Stimulated activated CD4-positive, alpha-beta T cell treated with anti-CD3 and anti-CD28 coated beads, Interleukin-15, amount 100 ng/mL, for 1 hour (primary cell): ENCODE measurements around the gene FAM240A.
"Not testable (repeated sequence)": the region's sequence is repeated elsewhere in the genome, so short reads cannot be mapped to it uniquely, and the experiment has no call there.

Experiments used
- DNase-seq, 2 donors: peaks; one replicate each; pipeline ENCODE4 v3.0.0-alpha.2; 2020; ENCODE audit warnings: low read depth in 1 of 2, low spot score in 1 of 2

FAM240A gene

DNA sequence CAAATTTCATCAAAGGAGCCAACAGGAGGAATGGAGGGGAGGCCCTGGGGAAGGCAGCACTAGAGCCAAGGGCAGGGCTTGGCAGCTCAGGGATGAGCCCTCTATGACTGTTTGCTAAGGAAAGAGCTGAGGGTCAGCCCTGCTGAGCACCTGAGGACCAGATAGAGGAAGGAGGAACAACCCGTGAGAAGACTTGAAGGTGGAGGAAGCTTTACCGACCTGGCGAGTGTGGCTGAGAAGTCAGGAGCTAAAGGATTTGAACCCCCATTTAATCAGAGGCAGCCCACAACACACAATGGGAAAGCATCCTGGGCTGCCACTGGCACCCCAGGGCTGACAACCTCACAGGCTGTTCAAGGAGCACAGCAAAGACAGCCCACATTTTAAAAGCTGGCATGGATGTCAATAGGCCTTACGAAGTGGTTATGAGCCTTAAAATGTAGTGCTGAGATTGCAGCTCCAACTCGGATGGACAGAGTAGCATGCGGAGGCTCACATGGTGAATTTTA lies 25.5 kb upstream of the FAM240A start:
- DNase-seq: no peak

DNA sequence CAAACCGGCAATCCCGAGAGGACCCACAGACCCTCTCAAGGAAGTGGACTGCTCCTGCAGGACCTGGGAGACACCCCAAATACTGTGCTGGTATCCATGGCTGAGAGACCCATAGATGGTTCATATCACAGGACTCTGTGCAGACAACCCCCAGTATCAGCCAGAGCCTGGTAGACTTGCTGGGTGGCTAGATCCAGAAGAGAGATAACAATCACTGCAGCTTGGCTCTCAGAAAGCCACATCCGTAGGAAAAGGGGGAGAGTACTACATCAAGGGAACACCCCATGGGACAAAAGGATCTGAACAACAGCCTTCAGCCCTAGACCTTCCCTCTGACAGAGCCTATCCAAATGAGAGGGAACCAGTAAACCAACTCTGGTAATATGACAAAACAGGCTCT lies 25.1 kb upstream of the FAM240A start:
- DNase-seq: not testable (repeated sequence)

DNA sequence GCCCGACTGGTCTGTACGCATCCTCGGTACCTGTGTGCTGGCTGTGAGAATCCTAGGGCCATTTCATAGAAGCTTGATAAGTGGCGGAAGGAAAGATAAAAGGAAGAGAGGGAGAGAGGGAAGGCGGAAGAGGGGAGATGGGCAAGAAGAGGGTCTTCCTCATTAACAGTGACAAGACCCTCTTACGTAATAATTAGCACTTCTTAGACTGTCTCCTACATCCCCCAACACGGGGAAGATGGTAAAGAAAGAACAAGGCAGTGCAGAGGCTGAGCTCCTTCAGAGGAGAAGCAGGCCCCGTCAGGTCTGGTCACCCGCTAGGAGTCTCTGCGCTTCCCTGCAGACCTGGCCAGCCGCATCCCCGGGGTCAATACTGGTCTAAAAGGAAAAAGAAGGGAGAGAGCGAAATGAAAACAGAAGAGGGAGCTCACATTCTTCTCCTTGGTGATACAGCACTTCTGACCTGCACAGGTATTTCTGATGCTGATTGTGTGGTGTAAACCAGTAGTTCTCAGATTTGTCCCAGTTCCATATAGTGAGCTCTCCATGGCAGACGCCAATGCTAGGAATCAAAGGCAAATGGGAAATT lies 19.0 kb upstream of the FAM240A start:
- no peak for DNase-seq

DNA sequence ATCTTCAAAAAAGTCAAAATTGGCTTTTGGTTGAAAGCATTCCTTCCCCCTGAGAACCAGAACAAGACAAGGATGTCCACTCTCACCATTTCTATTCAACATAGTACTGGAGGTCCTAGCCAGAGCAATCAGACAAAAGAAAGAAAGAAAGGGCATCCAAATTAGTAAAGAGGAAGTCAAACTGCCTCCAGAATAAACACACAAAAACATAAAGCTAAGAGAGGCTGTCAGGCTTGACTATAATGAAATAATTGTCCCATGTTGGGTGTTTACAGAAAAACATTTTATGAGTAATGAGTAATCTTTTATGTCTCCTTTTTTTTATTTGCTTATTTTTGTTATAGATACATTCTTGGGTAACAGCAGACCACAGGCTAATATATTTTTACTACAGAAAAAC lies 18.3 kb upstream of the FAM240A start:
- no peak for DNase-seq

DNA sequence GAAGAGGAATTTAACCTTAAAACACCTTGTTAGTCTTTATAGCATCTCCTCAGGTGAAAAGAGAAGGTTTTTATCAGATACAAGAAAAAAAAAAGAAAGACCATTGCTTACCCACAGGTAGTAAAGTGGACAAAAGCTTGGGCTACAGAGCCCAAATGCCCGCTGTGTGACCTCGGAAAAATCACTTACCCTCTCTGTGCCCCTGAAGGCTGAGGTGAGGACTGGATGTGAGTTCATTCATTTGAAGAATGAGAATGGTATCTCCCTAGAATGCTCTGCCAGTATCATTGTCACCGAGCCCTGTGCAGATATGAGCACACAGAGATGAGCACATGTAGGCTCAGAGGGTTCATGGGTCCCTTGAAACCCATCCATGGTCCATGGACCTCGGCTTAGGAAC lies 17.6 kb upstream of the FAM240A start:
- DNase-seq: no peak

DNA sequence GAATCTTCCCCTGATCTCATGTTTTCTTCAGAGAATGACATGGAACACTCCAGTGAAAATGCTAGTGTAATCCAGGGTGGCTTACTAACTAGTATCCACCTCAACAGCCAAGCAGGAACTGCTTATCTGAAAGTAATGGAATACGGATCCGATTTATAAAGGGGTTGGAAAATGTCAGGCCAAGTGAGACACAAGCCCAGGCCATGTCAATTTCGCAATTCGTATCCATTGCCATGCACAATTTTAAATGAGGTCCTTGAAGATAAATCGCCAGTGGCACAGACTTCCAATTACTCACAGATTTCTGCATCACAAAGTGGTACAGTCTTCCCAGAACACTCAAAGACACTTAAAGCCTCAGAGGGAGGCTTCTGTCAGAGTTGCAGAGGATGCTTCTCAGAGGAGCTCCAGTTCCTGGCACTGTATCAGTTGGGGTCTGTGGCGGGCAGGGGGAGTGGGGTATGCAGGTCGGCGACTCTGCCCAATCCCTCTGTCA lies 16.5 kb upstream of the FAM240A start:
- no peak for DNase-seq

DNA sequence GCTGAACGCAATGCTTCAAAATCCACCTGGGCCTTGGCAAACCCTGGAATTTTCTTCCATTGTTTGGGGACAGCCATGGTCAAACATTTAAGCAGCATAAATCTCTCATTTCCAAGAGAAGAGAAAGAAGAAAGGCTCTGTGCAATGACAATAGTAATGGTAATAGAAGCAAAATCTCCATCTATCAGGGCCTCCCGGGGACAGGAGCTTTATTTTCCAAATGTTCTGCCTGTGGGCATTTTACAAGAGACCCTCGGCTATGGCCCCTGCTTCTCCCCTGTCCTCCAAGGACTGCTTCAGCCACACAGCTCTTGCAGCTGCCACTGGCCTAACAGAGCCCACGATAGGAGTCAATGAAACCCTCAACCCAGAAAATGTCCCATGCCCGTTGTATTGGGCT lies 12.7 kb upstream of the FAM240A start:
- DNase-seq: no peak

DNA sequence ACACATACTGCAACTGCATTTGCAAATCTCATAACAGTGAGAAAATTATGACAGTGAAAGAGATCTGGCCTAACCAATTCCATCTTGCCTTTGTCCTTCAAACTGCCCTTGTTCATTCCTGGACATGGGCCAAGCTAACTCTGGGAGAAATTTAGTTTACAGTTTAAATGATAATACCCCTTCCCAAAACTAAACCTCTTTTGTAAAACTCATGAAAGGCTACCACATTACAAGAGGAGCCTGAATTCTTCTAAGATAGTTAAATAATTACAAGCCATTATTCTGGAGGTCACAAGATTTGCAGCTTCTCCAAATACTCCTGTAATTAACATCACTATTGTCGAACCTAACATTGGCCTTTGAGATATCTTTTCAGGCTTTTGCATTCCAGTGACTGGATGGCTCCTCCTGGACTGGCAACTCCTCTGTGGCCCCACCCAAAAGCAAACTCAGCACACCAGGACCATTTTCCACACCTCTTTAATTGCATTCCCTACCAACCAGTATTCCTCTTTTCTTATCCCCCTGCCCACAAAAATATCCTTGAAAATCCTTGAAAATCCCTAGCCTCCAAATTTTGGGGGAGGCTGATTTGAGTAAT lies 8.8 kb upstream of the FAM240A start:
- DNase-seq: no peak

DNA sequence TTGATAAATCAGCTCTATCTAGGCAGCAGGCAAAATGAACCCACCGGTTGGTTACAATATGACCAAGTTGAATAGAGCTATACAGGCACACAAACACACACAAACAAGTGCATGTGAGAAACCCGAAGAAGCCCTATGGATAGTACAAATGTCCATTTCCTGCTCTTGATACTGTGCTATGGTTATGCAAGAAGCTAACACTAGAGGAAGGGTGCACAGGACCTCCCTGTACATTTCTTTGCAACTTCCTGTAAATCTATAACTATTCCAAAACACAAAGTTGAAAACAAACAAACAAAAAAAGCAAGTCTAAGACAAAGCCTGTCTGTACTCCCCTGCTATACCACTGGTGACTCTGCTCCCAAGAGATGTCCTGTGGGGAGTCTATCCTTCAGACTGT lies 8.2 kb upstream of the FAM240A start:
- DNase-seq: no peak

DNA sequence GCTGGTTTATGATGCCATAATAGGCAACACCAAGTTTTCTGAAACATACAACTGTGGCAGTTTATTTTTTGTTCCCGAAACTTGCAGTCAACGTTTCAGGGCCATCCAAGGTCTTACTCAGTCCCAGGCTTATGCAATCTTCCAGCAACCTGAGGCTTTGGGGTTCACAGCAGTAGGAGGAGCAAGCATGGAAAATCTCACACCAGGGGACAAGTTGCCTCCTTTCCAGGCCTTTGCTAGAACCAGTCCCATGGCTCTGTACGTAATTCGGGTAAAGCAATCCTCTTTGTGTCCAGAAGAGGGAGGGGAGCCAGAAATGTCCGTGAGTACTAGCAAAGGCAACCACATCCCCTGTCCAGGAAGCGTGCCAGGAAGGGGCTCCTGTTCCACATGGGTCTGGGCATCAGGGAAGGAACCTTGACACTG lies 4.7 kb upstream of the FAM240A start:
- DNase-seq: no peak

DNA sequence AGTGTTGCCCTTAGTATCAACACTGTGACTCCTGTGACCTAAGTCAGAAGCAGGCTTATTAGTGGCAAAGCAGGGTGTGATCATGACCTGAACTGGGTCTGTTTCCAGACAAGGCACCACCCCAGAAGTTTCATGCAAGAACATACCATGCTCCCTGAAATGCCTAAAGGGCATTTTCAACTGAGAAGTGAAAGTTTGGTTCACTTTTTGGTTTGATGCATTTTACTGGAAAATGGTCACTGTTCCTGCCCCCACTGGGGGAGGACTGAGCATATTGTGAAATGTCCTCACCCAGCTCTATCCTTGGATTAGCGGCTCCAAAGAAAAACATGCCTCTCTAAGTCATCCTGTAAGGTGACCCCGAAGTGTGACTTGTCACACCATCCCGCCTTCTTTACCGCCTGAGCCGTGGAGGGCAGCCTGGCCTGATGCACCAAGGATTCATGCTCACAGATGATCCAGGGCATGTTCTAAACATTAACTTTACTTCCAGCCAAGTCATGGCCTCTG lies 3.1 kb upstream of the FAM240A start:
- DNase-seq: no peak

DNA sequence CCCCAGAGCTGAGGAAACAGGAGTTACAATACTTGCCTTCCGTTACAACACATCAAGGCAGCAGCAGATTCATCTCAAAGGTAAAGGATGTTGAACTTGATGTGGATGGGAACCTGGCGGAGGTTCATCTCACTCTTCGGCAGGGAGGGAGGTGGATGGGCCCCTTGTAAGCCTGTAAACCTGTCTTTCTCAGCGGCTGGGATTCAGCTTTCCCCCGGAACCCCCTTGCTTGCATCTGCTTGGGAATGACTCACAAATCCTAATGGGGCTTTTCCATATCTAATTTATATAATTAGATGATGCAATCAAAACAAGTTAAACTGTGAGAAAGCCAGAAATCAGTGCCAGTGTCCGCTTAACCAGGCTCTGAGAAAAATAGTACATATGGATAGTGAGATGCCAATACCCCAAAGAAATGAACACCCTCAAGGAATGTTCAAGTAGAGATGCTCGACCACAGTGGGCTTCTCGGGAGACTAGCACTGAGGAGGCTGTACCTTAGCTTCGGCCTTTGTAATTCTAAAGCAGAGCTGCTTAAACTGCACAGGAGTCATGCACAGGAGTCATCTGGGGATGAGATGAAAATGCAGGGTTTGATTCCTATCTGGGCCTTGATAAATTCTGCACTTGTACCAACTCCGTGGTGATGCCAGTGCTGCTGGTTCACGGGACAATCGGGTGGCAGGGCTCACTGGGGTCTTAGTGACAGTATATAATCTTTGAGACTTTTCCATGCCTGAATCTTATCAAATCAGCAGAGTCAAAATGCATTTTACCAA lies 2.2 kb upstream of the FAM240A start:
- DNase-seq: no peak

DNA sequence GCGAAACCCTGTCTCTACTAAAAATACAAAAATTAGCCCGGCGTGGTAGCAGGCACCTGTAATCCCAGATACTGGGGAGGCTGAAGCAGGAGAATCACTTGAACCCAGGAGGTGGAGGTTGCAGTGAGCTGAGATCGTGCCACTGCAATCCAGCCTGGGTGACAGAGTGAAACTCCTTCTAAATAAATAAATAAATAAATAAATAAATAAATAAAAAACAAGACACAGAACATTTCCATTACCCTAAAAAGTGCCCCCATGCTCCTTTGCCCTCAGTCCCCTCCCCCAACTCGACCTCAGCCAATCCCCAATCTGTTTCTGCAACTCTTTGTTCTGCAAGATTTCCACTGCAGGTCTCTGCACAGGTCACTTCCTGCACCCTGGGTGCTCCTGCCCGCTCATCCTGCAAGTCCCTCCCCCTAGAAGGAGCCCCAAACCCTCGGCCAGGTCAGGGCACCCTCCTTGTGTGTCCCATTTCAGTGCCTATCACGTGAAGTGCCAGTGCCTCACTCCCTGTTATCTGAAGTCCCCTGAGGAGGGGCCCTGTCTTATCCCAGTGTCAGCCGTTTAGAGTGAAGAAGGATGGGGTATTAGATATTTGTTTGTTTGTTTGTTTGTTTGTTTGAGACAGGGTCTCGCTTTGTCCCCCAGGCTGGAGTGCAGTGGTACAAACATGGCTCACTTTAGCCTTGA lies 1.1 kb downstream of the FAM240A start:
- DNase-seq: no peak

DNA sequence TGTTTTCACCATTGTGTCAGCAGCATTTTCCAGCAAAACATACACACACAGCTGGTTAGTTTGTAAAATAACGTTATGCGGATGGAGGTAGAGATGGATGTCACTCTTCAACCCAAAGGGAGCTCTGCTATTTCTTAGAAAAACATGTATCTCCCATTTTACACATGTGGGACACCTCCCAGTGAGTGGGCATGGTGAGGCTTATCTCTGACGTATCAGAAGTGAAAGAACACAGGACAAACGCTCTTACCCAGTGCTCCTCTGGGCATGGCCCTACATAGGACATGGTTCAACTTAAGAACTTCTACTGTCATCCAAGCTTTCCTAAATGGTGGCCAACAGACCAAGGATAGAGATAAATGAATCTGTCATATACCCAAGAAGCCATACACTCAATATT lies 2.1 kb downstream of the FAM240A start:
- DNase-seq: no peak

DNA sequence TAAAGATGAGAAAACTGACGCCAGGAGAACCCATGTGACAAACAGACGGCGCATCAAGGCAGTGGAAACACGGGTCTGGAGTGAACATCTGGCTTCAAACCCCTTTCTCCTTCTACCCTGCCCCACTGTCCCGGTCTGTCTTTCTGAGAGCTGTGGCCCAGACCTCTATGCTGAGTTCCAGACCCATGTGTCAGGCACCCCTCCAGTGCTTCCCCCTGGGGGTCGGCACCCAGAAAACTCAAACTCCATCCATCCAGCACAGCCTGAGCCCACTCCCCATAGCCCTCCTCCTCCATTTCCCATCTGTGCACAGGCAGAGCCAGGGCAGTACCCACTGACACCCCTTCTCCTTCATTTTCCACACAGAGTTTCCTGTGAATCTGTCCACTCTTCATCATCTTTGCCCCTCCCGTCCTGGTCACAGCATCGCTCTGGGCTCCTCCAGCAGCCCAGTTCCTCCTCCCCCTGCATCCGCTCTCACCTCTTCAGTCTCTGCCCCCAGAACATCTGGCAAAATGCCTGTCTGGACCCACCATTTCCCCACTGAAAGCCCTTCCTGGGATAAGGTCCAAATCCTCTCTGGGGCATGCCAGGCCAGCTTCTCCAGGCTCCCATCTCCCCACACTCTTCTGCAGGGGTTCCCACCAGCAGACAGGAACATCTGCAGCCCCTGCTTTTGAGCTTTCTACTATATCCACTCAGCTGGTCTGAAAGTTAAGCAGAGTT lies 2.9 kb downstream of the FAM240A start:
- no peak for DNase-seq

DNA sequence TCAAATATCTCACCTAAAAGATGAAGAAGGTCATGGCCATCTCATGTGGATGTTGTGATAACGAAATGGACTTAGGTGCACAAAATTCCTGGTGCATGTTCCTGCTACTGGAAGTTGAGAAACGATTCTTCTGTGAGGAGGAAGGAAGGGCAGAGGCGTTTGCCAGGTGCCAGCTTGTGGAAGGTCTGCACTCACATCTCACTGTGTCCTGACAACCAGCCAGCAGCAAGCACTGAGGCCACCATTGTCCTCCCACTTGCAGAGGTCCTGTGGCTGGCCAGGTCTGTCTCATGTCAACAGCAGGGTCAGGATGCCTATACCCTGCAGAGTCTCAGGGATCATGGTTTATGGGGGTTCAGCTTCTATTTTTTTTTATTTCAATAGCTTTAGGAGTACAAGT lies 3.7 kb downstream of the FAM240A start:
- no peak for DNase-seq

DNA sequence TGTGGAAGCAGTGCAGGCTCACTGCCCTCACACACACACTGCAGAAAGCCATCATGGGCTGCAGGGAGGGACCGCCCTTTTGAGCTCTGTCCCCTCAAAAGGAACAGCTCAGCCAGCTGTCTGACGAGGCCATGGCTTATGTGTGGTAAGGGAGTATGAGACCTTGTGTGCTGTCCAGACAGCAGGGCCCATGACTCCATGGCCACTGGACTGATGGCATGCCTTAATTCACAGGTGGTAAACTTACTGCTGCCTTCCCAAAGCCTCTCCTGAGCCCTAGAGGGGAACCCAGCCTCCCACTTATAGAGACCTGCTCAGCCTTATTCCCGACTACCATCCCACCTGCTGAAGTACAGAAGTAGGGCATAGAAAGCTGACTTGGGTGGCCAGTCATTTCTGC lies 5.6 kb downstream of the FAM240A start:
- DNase-seq: no peak

DNA sequence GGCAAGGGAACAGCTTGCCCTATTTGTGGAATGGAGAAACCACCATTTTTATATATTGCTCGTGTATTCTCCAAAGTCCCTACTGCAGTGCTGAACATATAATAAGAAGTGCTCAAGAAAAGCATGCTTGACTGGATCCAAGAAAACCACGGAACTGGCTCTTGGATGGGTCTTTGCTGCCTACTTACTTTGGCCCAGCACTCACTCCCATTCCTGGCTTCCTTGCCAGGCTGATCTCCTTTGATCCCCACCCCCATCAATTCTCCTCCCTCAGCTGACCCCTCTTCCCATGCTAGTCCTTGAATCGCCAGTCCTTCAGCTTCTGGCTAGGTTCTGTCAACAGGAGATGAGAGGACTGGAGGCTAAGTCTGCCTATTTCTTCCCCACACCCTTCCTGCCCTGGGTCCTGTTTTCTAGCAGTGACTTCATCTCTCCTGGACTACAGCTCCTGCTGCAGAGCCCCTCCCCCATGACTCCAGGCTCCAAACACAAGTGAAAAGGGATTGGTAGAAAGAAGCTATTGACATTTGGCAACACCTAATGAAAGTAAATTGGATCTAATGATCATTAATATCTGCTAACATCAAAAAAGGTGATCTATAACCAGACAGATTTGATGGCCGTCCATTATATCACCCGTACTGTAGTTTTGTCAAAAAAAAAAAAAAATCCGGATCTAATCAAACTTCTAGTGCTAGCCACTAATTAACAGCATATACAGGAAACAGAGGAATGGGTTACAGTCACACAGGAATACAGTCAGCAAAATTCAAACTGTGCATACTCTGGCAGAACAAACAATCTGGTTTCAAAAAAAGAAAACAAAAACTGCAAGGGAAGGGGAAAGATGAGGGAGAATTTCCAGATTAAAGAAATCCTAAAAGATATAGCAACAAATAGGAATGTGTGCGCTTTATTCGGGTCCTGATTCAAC lies 7.8 kb downstream of the FAM240A start:
- DNase-seq: no peak

DNA sequence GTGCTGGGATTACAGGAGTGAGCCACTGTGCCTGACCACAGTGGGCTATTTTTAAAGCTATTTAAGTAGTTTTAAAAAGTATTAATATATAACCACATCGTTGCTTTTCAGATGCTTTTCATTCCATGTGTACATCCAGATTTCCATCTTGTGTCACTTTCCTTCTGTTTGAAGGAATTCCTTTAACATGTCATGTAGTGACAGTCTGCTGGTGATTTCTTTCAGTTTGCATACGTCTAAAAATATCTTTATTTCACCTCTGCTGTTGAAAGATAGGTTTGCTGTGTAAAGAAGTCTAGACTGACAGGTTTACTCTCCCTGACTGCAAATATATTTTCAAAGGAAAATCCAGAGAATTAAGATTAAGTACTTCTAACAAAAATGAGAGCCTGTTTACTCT lies 12.2 kb downstream of the FAM240A start:
- DNase-seq: no peak
